Calu3 (cell line): ENCODE data around the gene CRX. TPM values are rescaled to one million over a fixed set of nuclear protein-coding genes. Genes with fewer than 3 reads are reported as not detected.
"Not testable (repeated sequence)": the region's sequence is repeated elsewhere in the genome, so short reads cannot be mapped to it uniquely, and the experiment has no call there.

Experiments
- BruUV-seq: library from RNA; stranded (reverse); fragments of 400-500 nt; replicated peaks from 2 replicates; lab custom pipeline; 2021; lab: Mats Ljungman, UMichigan
- CTCF ChIA-PET: fragments of 300-600 bp; sonication (Branson Sonifier 250); formaldehyde crosslinking; loops from one replicate; lab custom pipeline; 2022; ENCODE audit warnings: antibody characterized with exemption; lab: Charles Lee
- DNase-seq: peaks from one replicate; pipeline ENCODE4 v3.0.0; 2022
- H3K27ac Mint-ChIP-seq: one replicate; pipeline ENCODE4 v1.8.0; 2022; ENCODE audit warnings: mixed read lengths; ENCODE audit not compliant: unreplicated experiment
- H3K27me3 Mint-ChIP-seq: one replicate; pipeline ENCODE4 v1.8.0; 2022; ENCODE audit warnings: mixed read lengths; ENCODE audit not compliant: unreplicated experiment
- H3K36me3 Mint-ChIP-seq: one replicate; pipeline ENCODE4 v1.8.0; 2022; ENCODE audit warnings: mild to moderate bottlenecking, moderate library complexity, mixed read lengths; ENCODE audit not compliant: insufficient read depth, unreplicated experiment
- H3K4me1 Mint-ChIP-seq: one replicate; pipeline ENCODE4 v1.8.0; 2022; ENCODE audit warnings: mild to moderate bottlenecking, low read depth, mixed read lengths; ENCODE audit not compliant: unreplicated experiment
- H3K4me3 Mint-ChIP-seq: one replicate; pipeline ENCODE4 v1.8.0; 2022; ENCODE audit warnings: mild to moderate bottlenecking, low read depth, moderate library complexity, mixed read lengths; ENCODE audit not compliant: unreplicated experiment
- H3K9me3 Mint-ChIP-seq: one replicate; pipeline ENCODE4 v1.8.0; 2022; ENCODE audit warnings: low read depth, mixed read lengths; ENCODE audit not compliant: unreplicated experiment
- intact Hi-C: fragments of 100-400 bp; cut with micrococcal nuclease; formaldehyde crosslinking; loops from one replicate; pipeline ENCODE4 v1.10.0; 2022; ENCODE audit not compliant: unreplicated experiment
- total RNA-seq: library from RNA; stranded (reverse); gene quantifications from 2 replicates; pipeline ENCODE4 v1.2.3, GENCODE V29; 2022
- TF ChIP-seq, protein P1 (sequence below): fragments of 200-600 bp; IDR thresholded peaks from one replicate; pipeline ENCODE4 v1.8.0; 2022; ENCODE audit warnings: antibody characterized with exemption; ENCODE audit not compliant: unreplicated experiment

The CRX gene
- total RNA-seq, 1 experiment from 2014 or later = not detected

DNA sequence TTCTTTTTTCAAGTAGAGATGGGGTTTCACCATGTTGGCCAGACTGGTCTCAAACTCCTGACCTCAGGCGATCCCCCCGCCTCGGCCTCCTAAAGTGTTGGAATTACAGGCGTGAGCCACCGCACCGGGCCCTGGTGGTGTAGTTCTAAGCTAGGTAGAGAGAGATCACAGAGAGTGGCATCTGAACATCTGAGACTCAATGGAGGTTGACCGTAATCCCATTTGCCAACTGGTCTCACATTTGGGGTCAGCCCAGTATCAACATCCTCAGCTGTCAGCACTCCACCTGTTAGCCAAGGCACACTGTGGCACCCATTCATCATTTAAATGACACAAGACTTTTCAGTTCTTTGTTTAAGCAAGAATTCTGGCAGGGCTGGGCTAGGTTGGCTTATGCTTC is 35.2 kb upstream of the CRX start:
- Mint-ChIP-seq H3K27ac (no peak overlapping the region), H3K27me3 (no peaks in the 10 kb centered on the region), H3K4me1 (peaks cover 16% of the 10 kb centered on the region), H3K9me3 (no peaks in the 10 kb centered on the region), H3K36me3 (peaks cover 74% of the 10 kb centered on the region), H3K4me3 (no peak overlapping the region)
- intact Hi-C loops = no loop called here
- BruUV-seq = no TSS peak
- no peak for DNase-seq
- TF ChIP-seq, protein P1, sequence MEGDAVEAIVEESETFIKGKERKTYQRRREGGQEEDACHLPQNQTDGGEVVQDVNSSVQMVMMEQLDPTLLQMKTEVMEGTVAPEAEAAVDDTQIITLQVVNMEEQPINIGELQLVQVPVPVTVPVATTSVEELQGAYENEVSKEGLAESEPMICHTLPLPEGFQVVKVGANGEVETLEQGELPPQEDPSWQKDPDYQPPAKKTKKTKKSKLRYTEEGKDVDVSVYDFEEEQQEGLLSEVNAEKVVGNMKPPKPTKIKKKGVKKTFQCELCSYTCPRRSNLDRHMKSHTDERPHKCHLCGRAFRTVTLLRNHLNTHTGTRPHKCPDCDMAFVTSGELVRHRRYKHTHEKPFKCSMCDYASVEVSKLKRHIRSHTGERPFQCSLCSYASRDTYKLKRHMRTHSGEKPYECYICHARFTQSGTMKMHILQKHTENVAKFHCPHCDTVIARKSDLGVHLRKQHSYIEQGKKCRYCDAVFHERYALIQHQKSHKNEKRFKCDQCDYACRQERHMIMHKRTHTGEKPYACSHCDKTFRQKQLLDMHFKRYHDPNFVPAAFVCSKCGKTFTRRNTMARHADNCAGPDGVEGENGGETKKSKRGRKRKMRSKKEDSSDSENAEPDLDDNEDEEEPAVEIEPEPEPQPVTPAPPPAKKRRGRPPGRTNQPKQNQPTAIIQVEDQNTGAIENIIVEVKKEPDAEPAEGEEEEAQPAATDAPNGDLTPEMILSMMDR = no peak
- CTCF ChIA-PET = no interaction called here

DNA sequence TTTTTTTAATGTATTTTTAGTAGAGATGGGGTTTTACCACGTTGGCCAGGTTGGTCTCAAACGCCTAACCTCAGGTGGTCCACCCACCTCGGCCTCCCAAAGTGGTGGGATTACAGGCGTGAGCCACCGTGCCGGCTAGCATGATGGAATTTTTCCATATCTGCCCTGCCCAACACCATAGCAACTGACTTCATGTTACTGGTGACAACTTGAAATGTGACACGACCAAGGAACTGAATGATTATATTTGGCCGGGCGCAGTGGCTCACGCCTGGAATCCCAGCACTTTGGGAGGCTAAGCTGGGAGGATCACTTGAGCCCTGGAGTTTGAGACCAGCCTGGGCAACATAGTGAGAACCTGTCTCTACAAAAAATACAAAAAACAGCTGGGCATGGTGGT is 34.4 kb upstream of the CRX start:
- BruUV-seq, CTCF ChIA-PET, intact Hi-C loops, H3K9me3 Mint-ChIP-seq, H3K27me3 Mint-ChIP-seq, H3K4me3 Mint-ChIP-seq, DNase-seq, H3K27ac Mint-ChIP-seq: not testable (repeated sequence)
- Mint-ChIP-seq H3K36me3 (peaks cover 67% of the 10 kb centered on the region), H3K4me1 (peaks cover 13% of the 10 kb centered on the region)

DNA sequence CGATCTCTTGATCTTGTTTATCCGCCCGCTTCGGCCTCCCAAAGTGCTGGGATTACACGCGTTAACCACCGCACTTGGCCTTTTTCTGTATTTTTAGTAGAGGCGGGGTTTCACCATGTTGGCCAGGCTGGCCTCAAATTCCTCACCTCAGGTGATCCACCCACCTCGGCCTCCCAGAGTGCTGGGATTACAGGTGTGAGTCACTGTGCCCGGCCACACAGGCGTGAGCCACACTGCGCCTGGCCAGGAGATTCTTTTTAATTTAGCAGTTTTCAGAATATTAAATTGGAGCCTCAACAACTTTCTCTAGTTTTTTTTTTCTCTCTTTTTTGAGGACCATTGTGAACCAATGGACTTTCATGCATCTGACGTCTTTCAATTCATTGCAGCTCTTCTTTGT is 31.9 kb upstream of the CRX start:
- peak; percentile 79 for DNase-seq
- H3K9me3 Mint-ChIP-seq, intact Hi-C loops, BruUV-seq, H3K27me3 Mint-ChIP-seq: not testable (repeated sequence)
- Mint-ChIP-seq H3K36me3 (peaks cover 43% of the 10 kb centered on the region), H3K4me1 (peaks cover 13% of the 10 kb centered on the region), H3K27ac (peak overlapping the region; percentile 72), H3K4me3 (peak overlapping the region; percentile 53)
- CTCF ChIA-PET = interaction anchor here (0.8 to 1.2 kb wide), 4 partner anchors 10 to 76 kb away, joined by 3 to 6 read pairs (median 4); partner anchors contain the start of gene SELENOW

DNA sequence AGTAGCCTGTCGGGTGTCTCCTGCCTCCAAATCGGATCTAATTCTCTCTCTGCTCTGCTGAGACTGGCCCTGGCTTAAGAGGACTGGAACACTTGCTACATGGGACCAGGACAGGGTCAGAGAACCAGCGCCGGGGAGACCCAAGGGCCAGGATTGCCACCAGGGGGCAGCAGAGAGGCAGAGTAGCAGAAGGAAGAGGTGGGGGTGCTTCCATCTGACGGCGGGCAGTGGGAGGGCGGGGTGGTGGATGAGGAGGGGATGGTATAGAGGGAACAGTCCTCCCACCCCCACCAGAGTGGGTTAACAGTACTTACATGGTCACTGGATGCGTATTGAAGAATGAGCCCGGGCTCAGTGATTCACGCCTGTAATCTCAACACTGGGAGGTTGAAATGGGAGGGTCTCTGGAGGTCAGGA is 31.3 kb upstream of the CRX start:
- Mint-ChIP-seq H3K36me3 (peaks cover 37% of the 10 kb centered on the region), H3K9me3 (no peaks in the 10 kb centered on the region), H3K4me1 (peaks cover 13% of the 10 kb centered on the region), H3K27ac (peak overlapping the region; percentile 72), H3K4me3 (peak overlapping the region; percentile 53), H3K27me3 (no peaks in the 10 kb centered on the region)
- TF ChIP-seq, protein P1 = peak; percentile 97
- DNase-seq = peak; percentile 96
- intact Hi-C loops = no loop called here
- BruUV-seq = no TSS peak
- CTCF ChIA-PET = interaction anchor here (0.8 to 1.2 kb wide), 4 partner anchors 10 to 75 kb away, joined by 3 to 6 read pairs (median 4); partner anchors contain the start of gene SELENOW

DNA sequence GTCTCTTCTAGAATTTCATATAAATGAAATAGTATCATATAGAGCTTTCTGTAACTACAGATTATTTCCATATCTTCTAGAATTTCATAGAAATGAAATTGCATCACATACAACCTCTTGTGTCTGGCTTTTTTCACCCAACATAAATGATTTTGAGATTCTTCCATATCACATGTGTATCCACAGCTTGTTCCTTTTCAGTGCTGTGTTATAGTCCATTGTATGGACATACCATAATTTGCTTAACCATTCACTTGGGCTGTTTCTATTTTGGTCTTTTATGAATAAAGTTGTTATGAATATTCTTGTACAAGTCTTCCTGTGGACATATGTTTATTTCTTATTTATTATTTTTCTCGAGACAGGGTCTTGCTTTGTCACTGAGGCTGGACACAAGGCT is 29.1 kb upstream of the CRX start:
- Mint-ChIP-seq H3K27me3 (peaks cover 3% of the 10 kb centered on the region), H3K4me3 (no peak overlapping the region), H3K36me3 (peaks cover 23% of the 10 kb centered on the region), H3K9me3 (no peaks in the 10 kb centered on the region), H3K27ac (no peak overlapping the region), H3K4me1 (peaks cover 13% of the 10 kb centered on the region)
- CTCF ChIA-PET = interaction anchor here (0.7 kb wide), 1 partner anchor 77 kb away, joined by 3 read pairs; no protein-coding TSS in a partner anchor
- intact Hi-C loops = no loop called here
- no peak for DNase-seq
- no TSS peak for BruUV-seq
- TF ChIP-seq, protein P1 = no peak
